ENCODE results near the gene KRTAP3-2.

The KRTAP3-2 gene

GRCh38 chr17:41008811-41009210 lies 9.1 kb upstream of the KRTAP3-2 start, which contains the start of gene KRTAP3-1:
TSS of gene KRTAP3-1 (minus strand) at chr17:41009128. CDS start at chr17:41009074, 54 bp downstream.
- H3K9ac ChIP-seq, result no peak within 1 kb of the TSS

GRCh38 chr17:41004397-41004796 lies 4.7 kb upstream of the KRTAP3-2 start:
- Histone ChIP-seq H2AFZ (ENCODE audit: low read depth) (no peak overlapping the region), H3K27me3 (ENCODE audit: insufficient read depth, low read depth) (no peaks in the 10 kb centered on the region), H3K9ac (no peak overlapping the region), H3K4me1 (ENCODE audit: low read depth, poor library complexity, severe bottlenecking) (no peaks in the 10 kb centered on the region), H3K4me3 (IDR thresholded peaks at IDR 0.05; ENCODE audit: insufficient read depth, low read depth, low read length) (no peak overlapping the region), H3K36me3 (ENCODE audit: insufficient read depth) (no peaks in the 10 kb centered on the region), H3K27ac (no peak overlapping the region), H4K20me1 (ENCODE audit: insufficient read depth) (no peaks in the 10 kb centered on the region), H3K4me2 (no peak overlapping the region), H3K79me2 (ENCODE audit: insufficient read depth, low read depth) (no peaks in the 10 kb centered on the region)
- no peak for TF ChIP-seq CTCF (conservative IDR thresholded peaks at IDR 0.05; ENCODE audit: low read depth, low read length)

More at GRCh38 chr17:41008811-41009210, 9.1 kb upstream of the KRTAP3-2 start, which contains the start of gene KRTAP3-1:
- no peak within 1 kb of the TSS for H3K27ac ChIP-seq
- no peak for TF ChIP-seq CTCF (conservative IDR thresholded peaks at IDR 0.05; ENCODE audit: low read depth, low read length)
- H3K27me3 ChIP-seq (ENCODE audit: insufficient read depth, low read depth), result no peaks in the 10 kb centered on the region
- H3K4me3 ChIP-seq (IDR thresholded peaks at IDR 0.05; ENCODE audit: insufficient read depth, low read depth, low read length), result no peak within 1 kb of the TSS
- H3K79me2 ChIP-seq (ENCODE audit: insufficient read depth, low read depth), result no peaks in the 10 kb centered on the region
- H3K36me3 ChIP-seq (ENCODE audit: insufficient read depth), result no peaks in the 10 kb centered on the region
- no peaks in the 10 kb centered on the region for H3K4me1 ChIP-seq (ENCODE audit: low read depth, poor library complexity, severe bottlenecking)
- no peak within 1 kb of the TSS for H2AFZ ChIP-seq (ENCODE audit: low read depth)
- no peaks in the 10 kb centered on the region for H4K20me1 ChIP-seq (ENCODE audit: insufficient read depth)
- no peak within 1 kb of the TSS for H3K4me2 ChIP-seq

- Histone ChIP-seq H2AFZ (ENCODE audit: low read depth) (no peak overlapping the region), H3K4me2 (no peak overlapping the region), H3K79me2 (ENCODE audit: insufficient read depth, low read depth) (no peaks in the 10 kb centered on the region), H3K4me1 (ENCODE audit: low read depth, poor library complexity, severe bottlenecking) (no peaks in the 10 kb centered on the region), H3K27ac (no peak overlapping the region), H3K9ac (no peak overlapping the region), H3K36me3 (ENCODE audit: insufficient read depth) (no peaks in the 10 kb centered on the region), H4K20me1 (ENCODE audit: insufficient read depth) (no peaks in the 10 kb centered on the region), H3K4me3 (IDR thresholded peaks at IDR 0.05; ENCODE audit: insufficient read depth, low read depth, low read length) (no peak overlapping the region), H3K27me3 (ENCODE audit: insufficient read depth, low read depth) (no peaks in the 10 kb centered on the region)
- no peak for TF ChIP-seq CTCF (conservative IDR thresholded peaks at IDR 0.05; ENCODE audit: low read depth, low read length)
These were observed 4.2 kb upstream of the KRTAP3-2 start for GRCh38 chr17:41003926-41004325.

- TF ChIP-seq CTCF (conservative IDR thresholded peaks at IDR 0.05; ENCODE audit: low read depth, low read length), result no peak
- Histone ChIP-seq H2AFZ (ENCODE audit: low read depth) (no peak overlapping the region), H3K27ac (no peak overlapping the region), H3K4me1 (ENCODE audit: low read depth, poor library complexity, severe bottlenecking) (no peaks in the 10 kb centered on the region), H3K36me3 (ENCODE audit: insufficient read depth) (no peaks in the 10 kb centered on the region), H3K4me3 (IDR thresholded peaks at IDR 0.05; ENCODE audit: insufficient read depth, low read depth, low read length) (no peak overlapping the region), H3K9ac (no peak overlapping the region), H4K20me1 (ENCODE audit: insufficient read depth) (no peaks in the 10 kb centered on the region), H3K27me3 (ENCODE audit: insufficient read depth, low read depth) (no peaks in the 10 kb centered on the region), H3K4me2 (no peak overlapping the region), H3K79me2 (ENCODE audit: insufficient read depth, low read depth) (no peaks in the 10 kb centered on the region)
These were observed 3.1 kb upstream of the KRTAP3-2 start for GRCh38 chr17:41002814-41003213.

Measured in KMS-11 (cell line).